HEK293 (cell line): Measurements from ENCODE around the gene DLG3.

Source experiments
- CTCF ChIP-seq: fragments of 450-650 bp; formaldehyde crosslinking; IDR thresholded peaks from 2 replicates; pipeline ENCODE4 v1.5.1; 2016; ENCODE audit warnings: missing biosample characterization, missing genetic modification characterization
- FEZF1 ChIP-seq: fragments of 450-650 bp; formaldehyde crosslinking; IDR thresholded peaks from 2 replicates; pipeline ENCODE4 v1.5.1; 2016; ENCODE audit warnings: missing biosample characterization, missing genetic modification characterization
- KLF1 ChIP-seq: fragments of 450-650 bp; formaldehyde crosslinking; IDR thresholded peaks from 2 replicates; pipeline ENCODE4 v1.5.1; 2016; ENCODE audit warnings: missing biosample characterization, missing genetic modification characterization
- KLF9 ChIP-seq: fragments of 450-650 bp; formaldehyde crosslinking; IDR thresholded peaks from 2 replicates; pipeline ENCODE4 v1.5.1; 2016; ENCODE audit warnings: missing biosample characterization, missing genetic modification characterization, low read depth
- PRDM1 ChIP-seq: fragments of 450-650 bp; formaldehyde crosslinking; IDR thresholded peaks from 2 replicates; pipeline ENCODE4; 2016; ENCODE audit warnings: missing biosample characterization, missing genetic modification characterization
- ZBTB11 ChIP-seq: fragments of 450-650 bp; formaldehyde crosslinking; conservative IDR thresholded peaks from 2 replicates; pipeline ENCODE4 v1.5.1; 2016; ENCODE audit warnings: low read depth, missing biosample characterization, missing genetic modification characterization
- ZNF274 ChIP-seq, 2 experiments: fragments of 200-500 bp in 1 of 2; fragments of 450-650 bp in 1 of 2; sonication (Bioruptor generic) in 1 of 2; formaldehyde crosslinking in 1 of 2; IDR thresholded peaks; 2 replicates each; pipeline versions ENCODE4 v1.5.1 to v1.6.1; 2014 to 2016; ENCODE audit warnings: borderline replicate concordance in 1 of 2, inconsistent platforms in 1 of 2, low read length in 1 of 2, missing biosample characterization in 1 of 2, missing genetic modification characterization in 1 of 2
- ZNF394 ChIP-seq: fragments of 450-650 bp; formaldehyde crosslinking; IDR thresholded peaks from 2 replicates; pipeline ENCODE4 v1.5.1; 2016; ENCODE audit warnings: missing biosample characterization, missing genetic modification characterization, mild to moderate bottlenecking, moderate library complexity, borderline replicate concordance
- ZNF560 ChIP-seq: fragments of 450-650 bp; formaldehyde crosslinking; IDR thresholded peaks from 2 replicates; pipeline ENCODE4 v1.5.1; 2017; ENCODE audit warnings: missing biosample characterization, missing genetic modification characterization, borderline replicate concordance
- ZNF571 ChIP-seq: fragments of 450-650 bp; formaldehyde crosslinking; IDR thresholded peaks from 2 replicates; pipeline ENCODE4 v1.5.0; 2017; ENCODE audit warnings: missing biosample characterization, missing genetic modification characterization
- TF ChIP-seq, protein P1 (sequence below): fragments of 450-650 bp; formaldehyde crosslinking; IDR thresholded peaks from 2 replicates; pipeline ENCODE4 v1.5.1; 2016; ENCODE audit warnings: missing biosample characterization, missing genetic modification characterization
- TF ChIP-seq, protein P2 (sequence below): fragments of 450-650 bp; formaldehyde crosslinking; IDR thresholded peaks from 2 replicates; pipeline ENCODE4 v1.5.1; 2016; ENCODE audit warnings: missing biosample characterization, missing genetic modification characterization, borderline replicate concordance

GRCh38 chrX:70479922-70480659, 35.5 kb downstream of the DLG3 start:
- no peak for TF ChIP-seq ZNF571 (tag by site-specific recombination)
- TF ChIP-seq, protein P1, sequence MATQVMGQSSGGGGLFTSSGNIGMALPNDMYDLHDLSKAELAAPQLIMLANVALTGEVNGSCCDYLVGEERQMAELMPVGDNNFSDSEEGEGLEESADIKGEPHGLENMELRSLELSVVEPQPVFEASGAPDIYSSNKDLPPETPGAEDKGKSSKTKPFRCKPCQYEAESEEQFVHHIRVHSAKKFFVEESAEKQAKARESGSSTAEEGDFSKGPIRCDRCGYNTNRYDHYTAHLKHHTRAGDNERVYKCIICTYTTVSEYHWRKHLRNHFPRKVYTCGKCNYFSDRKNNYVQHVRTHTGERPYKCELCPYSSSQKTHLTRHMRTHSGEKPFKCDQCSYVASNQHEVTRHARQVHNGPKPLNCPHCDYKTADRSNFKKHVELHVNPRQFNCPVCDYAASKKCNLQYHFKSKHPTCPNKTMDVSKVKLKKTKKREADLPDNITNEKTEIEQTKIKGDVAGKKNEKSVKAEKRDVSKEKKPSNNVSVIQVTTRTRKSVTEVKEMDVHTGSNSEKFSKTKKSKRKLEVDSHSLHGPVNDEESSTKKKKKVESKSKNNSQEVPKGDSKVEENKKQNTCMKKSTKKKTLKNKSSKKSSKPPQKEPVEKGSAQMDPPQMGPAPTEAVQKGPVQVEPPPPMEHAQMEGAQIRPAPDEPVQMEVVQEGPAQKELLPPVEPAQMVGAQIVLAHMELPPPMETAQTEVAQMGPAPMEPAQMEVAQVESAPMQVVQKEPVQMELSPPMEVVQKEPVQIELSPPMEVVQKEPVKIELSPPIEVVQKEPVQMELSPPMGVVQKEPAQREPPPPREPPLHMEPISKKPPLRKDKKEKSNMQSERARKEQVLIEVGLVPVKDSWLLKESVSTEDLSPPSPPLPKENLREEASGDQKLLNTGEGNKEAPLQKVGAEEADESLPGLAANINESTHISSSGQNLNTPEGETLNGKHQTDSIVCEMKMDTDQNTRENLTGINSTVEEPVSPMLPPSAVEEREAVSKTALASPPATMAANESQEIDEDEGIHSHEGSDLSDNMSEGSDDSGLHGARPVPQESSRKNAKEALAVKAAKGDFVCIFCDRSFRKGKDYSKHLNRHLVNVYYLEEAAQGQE (tag by site-specific recombination) = no peak
- no peak for TF ChIP-seq ZNF394 (tag by site-specific recombination)
- TF ChIP-seq CTCF (tag by site-specific recombination) = no peak
- no peak for TF ChIP-seq KLF1
- TF ChIP-seq KLF9 (tag by site-specific recombination) = no peak
- TF ChIP-seq ZNF560 = no peak
- TF ChIP-seq, protein P2, sequence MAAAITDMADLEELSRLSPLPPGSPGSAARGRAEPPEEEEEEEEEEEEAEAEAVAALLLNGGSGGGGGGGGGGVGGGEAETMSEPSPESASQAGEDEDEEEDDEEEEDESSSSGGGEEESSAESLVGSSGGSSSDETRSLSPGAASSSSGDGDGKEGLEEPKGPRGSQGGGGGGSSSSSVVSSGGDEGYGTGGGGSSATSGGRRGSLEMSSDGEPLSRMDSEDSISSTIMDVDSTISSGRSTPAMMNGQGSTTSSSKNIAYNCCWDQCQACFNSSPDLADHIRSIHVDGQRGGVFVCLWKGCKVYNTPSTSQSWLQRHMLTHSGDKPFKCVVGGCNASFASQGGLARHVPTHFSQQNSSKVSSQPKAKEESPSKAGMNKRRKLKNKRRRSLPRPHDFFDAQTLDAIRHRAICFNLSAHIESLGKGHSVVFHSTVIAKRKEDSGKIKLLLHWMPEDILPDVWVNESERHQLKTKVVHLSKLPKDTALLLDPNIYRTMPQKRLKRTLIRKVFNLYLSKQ (tag by site-specific recombination) = no peak
- no peak for TF ChIP-seq FEZF1
- no peak for TF ChIP-seq ZNF274 (IDR thresholded peaks at IDR 0.05; ENCODE audit: low read length)
- TF ChIP-seq ZNF274 (tag by site-specific recombination; IDR thresholded peaks at IDR 0.05; ENCODE audit: borderline replicate concordance) = no peak
- no peak for TF ChIP-seq PRDM1
- TF ChIP-seq ZBTB11 = no peak
